WTC11 (cell line): ENCODE measurements around the gene GALNT18.

ENCODE experiments used
- CTCF ChIP-seq: fragments of 200-600 bp; IDR thresholded peaks from 2 replicates; pipeline ENCODE4 v1.8.0; 2022; ENCODE audit warnings: antibody characterized with exemption
- PRDM15 ChIP-seq: sonication (generic); formaldehyde crosslinking; IDR thresholded peaks from 2 replicates; pipeline ENCODE4 v1.8.0; 2022; ENCODE audit warnings: missing genetic modification reagents
- ZNF423 ChIP-seq: fragments of 250-450 bp; sonication (Bioruptor Pico); IDR thresholded peaks from 2 replicates; pipeline ENCODE4 v2.1.2; 2022; ENCODE audit warnings: mild to moderate bottlenecking, moderate library complexity

DNA sequence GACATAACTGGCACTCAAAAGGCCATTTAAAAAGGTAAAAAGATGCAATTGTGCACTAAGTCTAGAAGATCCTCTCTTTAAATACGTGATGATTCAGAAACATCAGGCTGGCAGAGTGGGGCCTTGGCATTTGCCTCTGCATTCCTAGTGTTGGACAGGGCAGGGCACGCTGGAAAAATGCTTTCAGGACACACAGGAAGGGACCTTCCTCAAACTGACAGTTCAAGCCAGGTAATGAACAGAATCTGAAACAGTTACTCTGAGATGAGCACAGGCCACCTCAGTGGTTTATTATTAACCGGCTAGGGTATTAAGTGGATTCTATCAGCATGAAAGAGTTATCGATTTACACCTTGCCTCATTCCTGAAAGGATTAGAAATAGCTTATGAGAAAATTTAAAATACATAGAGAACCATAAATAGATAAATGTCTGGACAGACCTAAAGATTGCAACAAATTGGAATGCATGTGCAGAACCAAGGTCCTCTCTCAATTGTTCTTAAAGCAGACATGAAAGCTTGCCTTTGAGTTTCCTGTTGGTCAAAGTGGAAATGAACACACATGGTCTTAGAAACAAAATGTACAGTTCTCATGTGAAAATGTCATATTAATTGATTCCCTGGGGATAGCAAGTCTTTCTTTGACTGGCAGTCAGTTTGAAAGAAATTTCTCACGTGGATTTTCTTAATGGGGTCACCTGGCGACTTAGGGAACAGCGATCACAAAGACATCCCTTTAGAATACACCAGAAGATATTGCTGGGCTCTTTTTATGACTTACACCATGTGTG is 247.3 kb downstream of the GALNT18 start:
- TF ChIP-seq PRDM15 (CRISPR knock-in tag) (no peak), ZNF423 (CRISPR knock-in tag) (no peak), CTCF (no peak)
